Measurements from ENCODE around the gene SURF1.

GRCh38 chr9:133348718-133349573, 7.3 kb downstream of the SURF1 start:
- TF ChIP-seq, protein P1, sequence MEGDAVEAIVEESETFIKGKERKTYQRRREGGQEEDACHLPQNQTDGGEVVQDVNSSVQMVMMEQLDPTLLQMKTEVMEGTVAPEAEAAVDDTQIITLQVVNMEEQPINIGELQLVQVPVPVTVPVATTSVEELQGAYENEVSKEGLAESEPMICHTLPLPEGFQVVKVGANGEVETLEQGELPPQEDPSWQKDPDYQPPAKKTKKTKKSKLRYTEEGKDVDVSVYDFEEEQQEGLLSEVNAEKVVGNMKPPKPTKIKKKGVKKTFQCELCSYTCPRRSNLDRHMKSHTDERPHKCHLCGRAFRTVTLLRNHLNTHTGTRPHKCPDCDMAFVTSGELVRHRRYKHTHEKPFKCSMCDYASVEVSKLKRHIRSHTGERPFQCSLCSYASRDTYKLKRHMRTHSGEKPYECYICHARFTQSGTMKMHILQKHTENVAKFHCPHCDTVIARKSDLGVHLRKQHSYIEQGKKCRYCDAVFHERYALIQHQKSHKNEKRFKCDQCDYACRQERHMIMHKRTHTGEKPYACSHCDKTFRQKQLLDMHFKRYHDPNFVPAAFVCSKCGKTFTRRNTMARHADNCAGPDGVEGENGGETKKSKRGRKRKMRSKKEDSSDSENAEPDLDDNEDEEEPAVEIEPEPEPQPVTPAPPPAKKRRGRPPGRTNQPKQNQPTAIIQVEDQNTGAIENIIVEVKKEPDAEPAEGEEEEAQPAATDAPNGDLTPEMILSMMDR (conservative IDR thresholded peaks at IDR 0.05 in 1 of 2, IDR thresholded peaks at IDR 0.05 in 1 of 2; ENCODE audit: extremely low read depth in 1 of 2, insufficient read depth in 1 of 2, low read depth in 1 of 2, low read length in 2 of 2): no peak
- TF ChIP-seq EZH2 (IDR thresholded peaks at IDR 0.05; ENCODE audit: borderline replicate concordance, low read length): no peak
